GM10266 (cell line): ENCODE results near the gene GRK5.

Experiments used
- DNase-seq: peaks from one replicate; pipeline ENCODE4 v3.0.0; 2012; ENCODE audit errors: extremely low spot score
- CTCF ChIP-seq: IDR thresholded peaks from 2 replicates; pipeline ENCODE4 v1.5.1; 2012; ENCODE audit warnings: mild to moderate bottlenecking, low read depth; ENCODE audit not compliant: control insufficient read depth, insufficient read depth; ENCODE audit errors: missing control alignments

The GRK5 gene

DNA sequence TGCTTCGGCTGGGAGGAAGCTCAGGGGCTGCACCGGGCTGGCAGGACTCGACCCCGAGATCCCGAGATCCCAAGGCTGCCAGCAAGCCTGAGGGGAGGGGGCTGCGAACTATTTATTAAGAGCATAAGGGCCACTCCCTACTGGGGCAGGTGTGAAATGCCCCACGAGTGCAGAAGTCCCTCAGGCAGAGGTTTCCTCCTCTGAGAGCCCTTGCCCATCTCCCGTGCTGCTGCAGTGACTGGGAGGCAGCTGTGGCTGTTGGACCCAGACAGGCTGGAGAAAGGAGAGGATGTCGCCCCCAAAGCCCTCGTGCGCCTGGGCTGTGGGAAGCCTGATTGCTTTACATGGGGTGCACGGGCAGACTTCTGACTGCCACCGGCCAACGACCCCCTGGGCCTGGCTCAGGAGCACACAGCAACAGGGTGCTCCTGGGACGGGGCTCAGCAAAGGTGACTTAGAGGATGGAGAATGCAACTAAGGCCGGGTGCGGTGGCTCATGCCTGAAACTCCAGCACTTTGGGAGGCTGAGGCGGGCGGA, 295.3 kb downstream of the GRK5 start:
- TF ChIP-seq CTCF, result no peak
- DNase-seq, result no peak

- no peak for DNase-seq
- TF ChIP-seq CTCF, result no peak
Measured at GRCh38 chr10:119503821-119504220, 296.4 kb downstream of the GRK5 start.

GRCh38 chr10:119504651-119505050, 297.3 kb downstream of the GRK5 start:
- TF ChIP-seq CTCF, result no peak
- DNase-seq, result no peak

DNA sequence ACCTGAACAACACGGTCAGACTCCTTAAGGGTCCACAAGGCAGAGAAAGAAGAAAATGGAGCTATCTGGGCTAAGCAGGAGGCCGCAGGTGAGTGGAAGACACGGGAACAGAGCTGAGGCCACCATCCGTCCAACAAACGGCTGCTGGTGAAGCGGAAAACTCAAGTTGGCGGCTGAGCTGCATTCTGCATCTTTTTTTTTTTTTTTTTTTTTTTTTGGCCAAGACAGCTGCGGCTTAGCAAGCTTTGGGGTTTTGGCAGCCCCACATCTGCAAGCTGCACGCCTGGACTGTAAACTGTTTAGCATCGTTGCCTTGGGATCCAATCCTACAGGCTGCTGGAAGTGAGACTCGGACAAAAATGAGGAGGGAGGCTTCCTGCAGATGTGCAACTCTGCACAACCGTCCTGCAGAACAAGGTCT, 297.8 kb downstream of the GRK5 start:
- DNase-seq, result no peak
- no peak for TF ChIP-seq CTCF
